GM19463 (cell line): ENCODE results near the gene CNTNAP5.

ENCODE experiments used
- ATAC-seq: cut with Tn5 transposase; IDR thresholded peaks from one replicate; pipeline ENCODE4 v1.9.1; 2021; ENCODE audit warnings: mild to moderate bottlenecking, moderate library complexity; ENCODE audit not compliant: unreplicated experiment

CNTNAP5 gene

GRCh38 chr2:124053796-124054195 lies 28.7 kb downstream of the CNTNAP5 start:
- no peak for ATAC-seq

GRCh38 chr2:124063596-124063995 lies 38.5 kb downstream of the CNTNAP5 start:
- no peak for ATAC-seq

DNA sequence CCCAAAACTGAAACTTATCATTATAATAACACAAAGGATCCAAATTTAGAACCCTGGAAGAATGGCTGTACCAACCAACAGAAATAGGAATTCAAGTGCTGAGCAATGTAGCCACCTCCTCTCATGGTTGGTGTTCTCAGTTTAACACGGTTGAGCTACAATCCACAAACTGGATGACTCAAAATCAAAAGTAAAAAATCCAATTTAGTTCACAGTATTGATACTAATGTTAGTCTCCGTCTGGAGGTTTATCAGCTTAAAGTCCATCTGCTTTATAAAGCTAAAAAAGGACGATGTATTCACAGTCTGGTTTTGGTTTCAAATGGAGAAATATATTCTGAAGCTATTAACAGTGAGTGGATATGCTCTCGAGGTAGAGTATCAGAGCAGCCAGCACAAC lies 40.5 kb downstream of the CNTNAP5 start:
- ATAC-seq: no peak

DNA sequence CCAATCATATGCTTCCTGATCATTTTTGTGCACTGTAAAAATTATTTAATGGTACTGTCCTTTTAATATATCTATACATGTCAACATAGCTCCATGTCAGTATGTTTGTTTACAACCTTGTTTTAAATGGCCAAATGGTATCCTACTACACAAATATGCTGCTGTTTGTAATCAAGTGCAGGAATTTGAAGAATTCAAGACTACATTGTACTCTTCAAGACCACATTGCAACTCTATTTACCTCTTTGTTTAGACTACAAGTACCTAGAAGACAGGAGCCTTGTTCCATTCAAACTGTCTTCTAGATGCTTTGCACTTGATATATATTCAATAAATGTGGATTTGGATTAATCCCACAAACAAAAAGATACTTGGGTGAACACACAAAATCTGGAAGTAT lies 41.7 kb downstream of the CNTNAP5 start:
- ATAC-seq: no peak

GRCh38 chr2:124079045-124079444 lies 54.0 kb downstream of the CNTNAP5 start:
- ATAC-seq: no peak

DNA sequence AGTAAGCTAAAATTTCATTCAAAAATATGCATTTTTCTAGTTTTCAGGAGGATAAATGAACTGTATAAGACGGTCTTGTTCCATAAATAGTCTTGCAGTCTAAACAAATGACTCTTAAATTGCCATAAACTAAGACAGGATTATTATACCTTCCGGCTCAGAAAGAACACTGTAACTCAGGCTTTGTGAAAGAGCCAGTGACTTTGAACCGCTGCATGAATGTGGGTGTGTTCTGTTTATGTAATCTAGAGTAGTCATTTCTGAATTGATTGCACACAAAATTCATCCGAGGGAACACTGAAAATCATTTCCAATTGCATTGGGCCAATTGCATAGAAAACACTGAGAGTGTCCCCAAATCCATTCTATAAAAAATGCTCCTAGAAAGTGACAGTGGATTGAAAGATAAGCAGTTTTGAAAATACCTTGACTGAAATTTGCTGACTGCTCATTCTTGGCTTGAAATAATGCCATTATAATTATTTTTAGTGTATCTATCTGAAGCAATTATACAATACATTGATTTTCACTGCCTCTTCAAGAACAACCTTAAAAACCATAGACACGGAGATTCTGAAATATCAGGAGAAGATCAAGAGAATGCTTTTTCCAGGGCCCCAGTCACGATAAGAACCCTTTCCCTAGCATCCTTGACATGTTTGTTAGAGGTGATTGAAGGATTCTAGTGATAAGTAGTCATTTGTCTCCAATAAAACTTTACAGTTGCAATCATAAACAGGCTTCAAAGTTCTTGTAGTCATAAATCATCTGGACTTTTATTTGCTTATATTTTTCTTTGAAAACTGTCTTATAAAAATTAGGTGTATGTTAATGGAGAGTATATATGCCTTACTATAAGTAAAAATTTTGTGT lies 55.4 kb downstream of the CNTNAP5 start:
- no peak for ATAC-seq

DNA sequence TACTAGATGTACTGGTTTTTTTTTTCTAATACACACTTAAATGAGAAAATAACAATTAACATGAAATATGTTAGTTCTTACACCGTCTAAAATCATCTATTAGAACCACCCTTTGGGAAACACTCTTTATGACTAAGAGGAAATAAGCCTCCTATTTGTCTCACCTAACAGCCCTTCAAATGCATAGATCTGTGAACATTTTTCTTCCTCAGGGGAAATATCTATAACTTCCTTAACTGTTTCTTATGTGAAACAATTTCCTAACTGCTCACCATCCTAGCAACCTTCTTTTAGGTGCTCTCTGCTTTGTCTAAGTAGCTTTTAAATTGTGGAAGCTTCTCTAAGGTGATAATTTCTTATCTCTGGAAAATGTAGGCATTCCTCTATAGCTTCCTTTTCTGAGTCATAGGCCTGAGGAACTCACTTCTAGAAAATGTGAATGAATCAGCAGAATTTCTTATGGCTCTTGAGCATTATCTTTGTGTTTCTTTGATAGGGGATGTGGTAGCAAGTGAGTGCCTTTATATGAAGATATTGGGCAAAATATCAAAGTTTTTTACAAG lies 56.1 kb downstream of the CNTNAP5 start:
- ATAC-seq: no peak

DNA sequence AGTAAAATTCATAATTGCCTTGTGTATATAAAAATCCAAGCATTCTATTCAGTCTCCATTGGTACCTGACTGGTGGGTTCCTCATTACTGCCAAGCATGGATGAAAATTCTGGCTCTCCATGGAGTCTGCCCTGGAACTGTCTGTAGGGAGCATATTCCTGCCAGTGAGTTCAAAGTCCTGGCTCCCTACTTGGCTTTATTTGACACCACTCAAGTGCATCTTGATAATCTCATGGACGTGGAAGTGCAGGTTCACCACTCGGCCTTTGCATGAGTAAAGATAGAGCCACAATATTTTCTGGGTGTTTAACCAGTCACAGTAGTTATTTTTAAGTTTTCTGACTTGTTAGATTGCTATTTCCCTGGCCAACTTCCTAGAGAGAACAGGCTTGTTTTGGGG lies 63.5 kb downstream of the CNTNAP5 start:
- no peak for ATAC-seq

DNA sequence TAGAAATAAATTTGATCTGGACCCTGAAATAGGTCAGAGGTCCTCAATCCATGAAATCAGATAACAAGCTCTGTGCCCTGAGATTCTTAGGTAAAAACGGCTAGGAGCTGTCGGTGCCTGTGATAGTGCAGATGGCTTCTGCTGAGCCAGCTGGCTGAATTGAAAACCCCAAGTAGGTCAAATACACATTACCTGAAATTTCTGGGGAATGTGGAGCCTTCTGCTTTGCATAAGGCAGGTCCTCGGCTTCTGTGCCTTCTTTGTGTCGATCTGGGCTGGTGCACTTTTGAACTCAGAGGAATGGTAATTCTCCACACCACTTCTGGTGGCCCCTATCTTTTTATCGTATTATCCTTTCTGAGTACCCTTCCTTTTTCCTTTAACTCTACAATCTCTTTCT lies 66.6 kb downstream of the CNTNAP5 start:
- no peak for ATAC-seq

DNA sequence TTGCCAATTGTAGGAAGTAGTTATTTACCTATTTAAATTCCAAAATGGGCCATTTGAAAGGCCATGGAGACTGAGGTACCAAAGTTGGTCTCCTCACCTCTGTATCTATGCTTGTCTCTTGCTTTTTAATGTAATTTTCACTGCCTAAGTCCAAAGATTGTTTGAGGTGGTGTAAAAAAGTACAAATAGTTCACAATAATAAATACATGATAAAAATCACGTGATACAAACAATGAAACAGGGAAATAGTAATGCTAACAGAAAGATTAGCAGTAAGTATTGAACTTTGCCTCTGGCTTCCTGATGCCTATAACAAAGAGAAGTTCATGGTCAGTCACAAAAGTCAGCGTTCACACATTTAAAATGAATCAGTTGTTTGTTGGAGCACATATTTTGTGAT lies 67.6 kb downstream of the CNTNAP5 start:
- ATAC-seq: no peak

DNA sequence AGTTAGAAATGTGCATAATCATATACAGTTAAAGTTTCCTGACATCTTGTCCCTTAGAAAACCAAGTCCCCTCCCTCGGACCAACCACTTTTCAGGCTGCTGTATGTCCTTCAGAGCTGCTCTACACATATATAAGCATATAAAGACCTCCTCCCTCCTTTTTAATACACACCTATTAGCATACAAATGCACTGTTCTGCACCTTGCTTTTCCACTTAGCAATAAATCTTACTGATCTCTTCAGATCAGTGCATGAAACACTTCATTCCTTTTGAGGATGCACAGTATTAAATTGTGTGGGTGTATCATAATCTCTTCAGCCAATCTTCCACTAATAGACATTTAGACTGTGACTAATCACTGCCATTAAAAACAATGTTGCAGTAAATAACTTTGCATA lies 79.8 kb downstream of the CNTNAP5 start:
- ATAC-seq: no peak

DNA sequence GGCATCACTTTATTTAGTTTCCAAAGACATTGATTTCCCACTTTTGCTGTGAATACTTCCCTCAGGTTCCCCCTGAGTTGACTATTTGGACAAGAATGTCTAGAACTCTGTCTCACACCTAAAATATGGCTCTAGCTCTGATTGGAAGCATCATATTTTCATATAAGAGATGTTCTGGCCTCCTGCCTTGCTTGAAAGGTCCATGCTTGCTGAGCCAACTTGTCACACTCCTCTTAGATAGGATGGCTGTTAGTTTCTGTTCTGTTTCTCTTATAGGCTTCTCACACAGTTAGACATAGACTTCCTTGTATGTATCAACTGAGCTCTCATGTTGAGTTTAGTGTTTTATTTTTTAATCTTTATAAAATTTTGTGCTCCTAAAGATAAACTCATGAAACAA lies 87.1 kb downstream of the CNTNAP5 start:
- ATAC-seq: no peak

DNA sequence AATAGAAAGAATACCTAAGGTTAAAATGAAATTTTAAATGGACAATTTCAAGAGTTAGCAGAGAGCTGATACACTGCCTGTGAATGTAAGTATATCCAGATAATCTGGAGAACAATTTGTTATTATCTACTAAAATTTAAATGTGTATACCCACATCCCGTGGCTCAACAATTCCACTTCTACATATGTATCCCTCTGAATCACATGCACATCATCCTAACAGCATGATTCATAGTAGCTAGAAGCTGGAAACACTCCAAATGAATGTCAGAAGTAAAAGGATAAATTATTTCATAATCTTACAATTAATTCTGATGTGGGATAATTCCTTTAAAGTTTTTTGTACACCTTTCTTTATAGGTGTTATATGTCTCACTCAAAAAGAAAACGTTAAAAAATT lies 87.9 kb downstream of the CNTNAP5 start:
- no peak for ATAC-seq

DNA sequence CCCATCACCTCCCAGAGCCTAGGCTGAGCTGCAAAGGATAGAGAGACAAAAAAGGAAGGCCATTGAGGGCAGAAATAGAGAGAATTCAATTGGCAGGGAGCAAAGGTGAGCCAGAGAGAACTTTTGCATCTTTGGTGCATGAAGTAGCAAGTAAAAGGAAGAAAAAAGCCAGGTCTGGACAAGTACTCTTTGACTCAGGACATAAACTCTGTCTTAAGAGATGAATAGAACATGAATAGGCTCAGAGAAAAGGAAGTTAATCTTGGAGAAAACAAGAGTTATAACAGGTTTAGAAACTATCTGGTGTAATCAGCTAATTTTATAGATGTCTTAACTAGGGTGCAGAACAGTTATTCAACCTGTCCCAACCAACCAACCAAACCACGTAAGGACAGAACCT lies 95.2 kb downstream of the CNTNAP5 start:
- no peak for ATAC-seq

DNA sequence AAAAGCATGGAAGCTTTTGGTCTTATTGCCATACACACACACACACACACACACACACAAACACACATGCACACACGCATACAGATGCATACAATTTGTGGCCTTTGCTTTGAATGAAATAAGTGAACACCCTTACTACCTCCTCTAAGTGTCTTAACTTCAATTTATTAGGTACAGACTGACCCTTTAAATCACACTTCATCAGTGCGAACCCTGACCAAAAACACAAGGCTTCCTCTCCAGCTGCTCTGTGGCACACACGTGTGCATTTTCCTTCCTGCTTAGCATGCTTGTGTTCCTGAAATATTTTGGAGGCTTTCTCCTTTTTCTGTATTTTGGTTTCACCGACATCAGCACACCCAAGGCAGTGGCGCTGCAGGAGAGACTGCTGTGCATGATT lies 96.0 kb downstream of the CNTNAP5 start:
- ATAC-seq: no peak

GRCh38 chr2:124121760-124122275 lies 96.7 kb downstream of the CNTNAP5 start:
- ATAC-seq: no peak

GRCh38 chr2:124122340-124122739 lies 97.3 kb downstream of the CNTNAP5 start:
- no peak for ATAC-seq

DNA sequence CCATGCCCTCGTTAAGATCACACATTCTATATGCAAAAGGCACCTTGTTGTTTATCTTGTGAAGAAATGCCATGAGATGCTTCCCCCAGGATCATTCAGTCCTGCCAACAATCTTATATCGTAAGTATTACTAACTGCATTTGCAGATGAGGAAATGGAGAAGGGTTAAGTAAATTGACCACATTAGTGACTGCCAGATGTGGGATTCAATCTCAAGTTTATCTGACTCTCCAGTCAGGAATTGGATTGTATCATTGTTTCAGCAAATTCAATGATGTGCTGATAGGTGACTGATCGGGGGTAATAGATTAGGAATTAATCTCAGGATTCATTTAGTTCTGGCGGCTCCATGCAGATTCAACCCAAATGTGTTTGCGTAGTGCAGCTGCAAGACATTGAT lies 106.2 kb downstream of the CNTNAP5 start:
- no peak for ATAC-seq

DNA sequence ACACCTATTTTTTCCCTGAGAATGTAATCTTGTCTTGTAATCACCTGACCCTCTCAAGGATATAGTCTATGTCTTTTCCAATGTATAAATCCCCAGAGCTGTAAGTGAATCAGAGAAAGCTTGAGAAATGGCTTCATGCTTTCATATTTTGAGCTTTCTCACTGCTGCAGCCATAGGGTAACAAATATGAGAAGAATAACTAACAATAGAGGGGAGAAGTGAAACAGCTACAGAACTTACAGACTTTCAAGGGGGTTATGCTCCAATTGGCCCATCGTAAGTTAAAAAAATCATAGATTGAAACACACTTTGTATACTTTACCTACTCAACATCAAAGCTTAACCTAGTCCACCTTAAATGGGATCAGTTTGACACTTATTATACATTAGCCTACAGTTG lies 111.0 kb downstream of the CNTNAP5 start:
- no peak for ATAC-seq

DNA sequence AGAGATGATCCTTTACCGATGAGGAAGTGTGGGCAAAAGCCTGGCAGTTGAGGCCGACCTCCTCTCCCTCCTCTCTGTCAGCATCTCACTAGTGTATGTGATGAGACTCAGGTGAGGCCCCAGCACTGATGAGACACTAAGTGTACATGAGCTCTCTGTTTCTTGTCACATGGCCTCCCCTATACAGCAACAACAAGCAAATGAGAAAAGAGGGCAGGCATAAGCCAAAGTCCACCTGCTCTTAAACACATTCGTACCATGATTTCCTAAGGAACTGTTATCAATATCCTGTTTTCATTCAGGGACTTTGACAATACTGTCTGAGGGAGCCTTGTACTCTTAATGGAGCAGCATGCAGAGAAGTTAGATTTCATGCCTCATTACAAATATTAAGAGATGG lies 113.0 kb downstream of the CNTNAP5 start:
- no peak for ATAC-seq

DNA sequence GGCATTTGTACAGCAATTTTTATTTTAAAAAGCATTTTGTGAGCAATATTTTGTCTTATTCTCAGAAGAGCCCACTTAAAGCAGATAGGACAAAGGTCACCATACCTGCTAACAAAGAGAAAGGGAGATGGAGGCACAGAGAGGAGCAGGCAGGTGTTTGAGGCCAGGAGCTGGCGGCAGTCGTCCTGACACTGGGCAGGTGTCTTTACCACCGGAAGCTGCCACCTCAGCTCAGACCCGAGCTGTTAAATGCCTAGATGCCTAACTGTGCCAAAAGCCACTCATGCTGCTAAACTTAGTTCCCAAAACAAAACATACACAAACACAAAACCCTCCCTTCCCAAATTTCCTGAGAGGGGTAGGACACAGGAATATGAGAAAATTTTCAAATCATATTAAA lies 120.9 kb downstream of the CNTNAP5 start:
- no peak for ATAC-seq

- ATAC-seq: no peak
Observed at GRCh38 chr2:124147552-124147951, 122.5 kb downstream of the CNTNAP5 start.
